Left kidney (tissue), 8 donors: ENCODE measurements around the gene RSL24D1. TPM values are rescaled to one million over a fixed set of nuclear protein-coding genes. Genes with fewer than 3 reads are reported as not detected.

ENCODE experiments used
- DNase-seq: peaks from one replicate; pipeline ENCODE4 v3.0.0-alpha.2; 2013
- long read RNA-seq, 8 donors: transcript quantifications; one replicate each; lab custom pipeline, GENCODE V29; 2026
- polyA plus RNA-seq: library from polyadenylated mRNA; unstranded; fragments of 120-200 nt; gene quantifications from one replicate; pipeline ENCODE4 v1.2.1, GENCODE V29; 2013; ENCODE audit not compliant: insufficient read length

The RSL24D1 gene
- 124 TPM for polyA plus RNA-seq
- long read RNA-seq, donor 1, transcript RSL24D1-201 (6 exons, 2,015 nt) = major isoform, 83 of 103 reads
- long read RNA-seq, donor 1, partial matches to known transcripts = 20 of 103 reads
- long read RNA-seq, donor 1, other reads (novel, unspliced or antisense) = 0 of 103 reads
- long read RNA-seq, donor 2, transcript RSL24D1-201 (6 exons, 2,015 nt) = major isoform, 72 of 94 reads
- long read RNA-seq, donor 2, partial matches to known transcripts = 22 of 94 reads
- long read RNA-seq, donor 2, other reads (novel, unspliced or antisense) = 0 of 94 reads
- long read RNA-seq, donor 3, transcript RSL24D1-201 (6 exons, 2,015 nt) = major isoform, 70 of 81 reads
- long read RNA-seq, donor 3, partial matches to known transcripts = 11 of 81 reads
- long read RNA-seq, donor 3, other reads (novel, unspliced or antisense) = 0 of 81 reads
- long read RNA-seq, donor 4, transcript RSL24D1-201 (6 exons, 2,015 nt) = major isoform, 10 of 25 reads
- long read RNA-seq, donor 4, partial matches to known transcripts = 15 of 25 reads
- long read RNA-seq, donor 4, other reads (novel, unspliced or antisense) = 0 of 25 reads
- long read RNA-seq, donor 5, transcript RSL24D1-201 (6 exons, 2,015 nt) = major isoform, 197 of 215 reads
- long read RNA-seq, donor 5, partial matches to known transcripts = 13 of 215 reads
- long read RNA-seq, donor 5, other reads (novel, unspliced or antisense) = 5 of 215 reads
- long read RNA-seq, donor 6, transcript RSL24D1-201 (6 exons, 2,015 nt) = major isoform, 74 of 105 reads
- long read RNA-seq, donor 6, partial matches to known transcripts = 31 of 105 reads
- long read RNA-seq, donor 6, other reads (novel, unspliced or antisense) = 0 of 105 reads
- long read RNA-seq, donor 7, transcript RSL24D1-201 (6 exons, 2,015 nt) = major isoform, 149 of 201 reads
- long read RNA-seq, donor 7, partial matches to known transcripts = 52 of 201 reads
- long read RNA-seq, donor 7, other reads (novel, unspliced or antisense) = 0 of 201 reads
- long read RNA-seq, donor 8, transcript RSL24D1-201 (6 exons, 2,015 nt) = major isoform, 38 of 51 reads
- long read RNA-seq, donor 8, partial matches to known transcripts = 13 of 51 reads
- long read RNA-seq, donor 8, other reads (novel, unspliced or antisense) = 0 of 51 reads

GRCh38 chr15:55196458-55197361, at the start of gene RSL24D1:
Gene RSL24D1 (minus strand): TSS chr15:55196941. CDS start chr15:55196890, 51 bp downstream.
- peak; percentile 98 for DNase-seq

GRCh38 chr15:55245059-55245458, 48.3 kb upstream of the RSL24D1 start:
- DNase-seq = no peak

GRCh38 chr15:55241891-55242290, 45.1 kb upstream of the RSL24D1 start:
- no peak for DNase-seq

GRCh38 chr15:55241186-55241585, 44.4 kb upstream of the RSL24D1 start:
- no peak for DNase-seq

GRCh38 chr15:55240125-55240760, 43.5 kb upstream of the RSL24D1 start:
- no peak for DNase-seq

- DNase-seq = no peak
Observed at GRCh38 chr15:55239440-55240124, 42.8 kb upstream of the RSL24D1 start.

- no peak for DNase-seq
Observed at GRCh38 chr15:55238877-55239276, 42.1 kb upstream of the RSL24D1 start.

GRCh38 chr15:55237219-55238130, 40.7 kb upstream of the RSL24D1 start:
- DNase-seq = no peak

- DNase-seq = no peak
Observed at GRCh38 chr15:55235546-55236036, 38.9 kb upstream of the RSL24D1 start.

GRCh38 chr15:55234800-55235104, 38.0 kb upstream of the RSL24D1 start:
- DNase-seq = no peak

GRCh38 chr15:55234104-55234799, 37.5 kb upstream of the RSL24D1 start:
- no peak for DNase-seq

GRCh38 chr15:55231455-55231854, 34.7 kb upstream of the RSL24D1 start:
- DNase-seq = no peak

GRCh38 chr15:55230953-55231352, 34.2 kb upstream of the RSL24D1 start:
- DNase-seq = no peak

GRCh38 chr15:55230051-55230670, 33.4 kb upstream of the RSL24D1 start:
- no peak for DNase-seq

GRCh38 chr15:55226127-55226526, 29.4 kb upstream of the RSL24D1 start:
- no peak for DNase-seq

GRCh38 chr15:55224892-55225291, 28.2 kb upstream of the RSL24D1 start:
- DNase-seq = no peak

- no peak for DNase-seq
Observed at GRCh38 chr15:55222588-55222987, 25.8 kb upstream of the RSL24D1 start.
